Pancreas (tissue), 10 donors: Measurements from ENCODE around the gene RFTN2. TPM values are rescaled to one million over a fixed set of nuclear protein-coding genes. Genes with fewer than 3 reads are reported as not detected.

Experiments used
- ATAC-seq, 4 donors: fragments of 200-7000 bp; cut with Tn5 transposase; one replicate each; pipeline versions ENCODE4 v1.8.0 to v1.9.1; 2020; ENCODE audit warnings: mild to moderate bottlenecking in 4 of 4, moderate library complexity in 4 of 4
- DNase-seq, 6 donors: peaks; one replicate each; pipeline ENCODE4 v3.0.0-alpha.2; 2020
- FAIRE-seq: peaks from 2 replicates; lab custom pipeline; 2012; peaks lifted over from hg19 to GRCh38; lab: Jason Lieb, UNC
- H3K27ac ChIP-seq, 4 donors: fragments of 200-600 bp; sonication (generic); 1 replicate in 3 of 4; 2 replicates in 1 of 4; pipeline versions ENCODE4 v1.5.0 to v1.8.0; 2020
- H3K27me3 ChIP-seq, 4 donors: fragments of 200-600 bp; one replicate each; pipeline ENCODE4 v1.8.0; 2021
- H3K36me3 ChIP-seq, 3 donors: fragments of 200-600 bp; sonication (generic) in 1 of 3; one replicate each; pipeline versions ENCODE4 v1.5.0 to v1.8.0; 2020 to 2021
- H3K4me1 ChIP-seq, 3 donors: fragments of 200-600 bp; one replicate each; pipeline ENCODE4 v1.8.0; 2021
- H3K4me3 ChIP-seq, 4 donors: fragments of 200-600 bp; sonication (generic) in 2 of 4; one replicate each; pipeline versions ENCODE4 v1.5.0 to v1.8.0; 2020 to 2021
- H3K9me3 ChIP-seq, 4 donors: fragments of 200-600 bp; one replicate each; pipeline ENCODE4 v1.8.0; 2021
- WGBS, 2 donors: extraction: QIAGEN DNeasy Blood & Tissue Kit; methylation state at CpG; one replicate each; pipeline ENCODE4 v1.1.7; 2013; 5-methylcytosine and 5-hydroxymethylcytosine counted together
- intact Hi-C, 3 donors: fragments of 100-400 bp; cut with DNase I; formaldehyde crosslinking; loops; one replicate each; pipeline versions ENCODE4 v1.11.1 to v1.14.2; 2022
- polyA plus RNA-seq, 2 donors: library from polyadenylated mRNA; stranded (reverse); fragments of 200-250 nt; gene quantifications; one replicate each; pipeline ENCODE4 v1.2.3, GENCODE V29; 2013
- total RNA-seq, 6 donors: library from RNA; stranded (reverse); fragmentation: NEBNext Ultra II Directional in 4 of 6; extraction: Animal tissue kit (Norgen Biotek cat#: 25700) in 4 of 6; gene quantifications; one replicate each; pipeline versions ENCODE4 v1.2.1 to v1.2.4, GENCODE V29; 2021 to 2023
- TF ChIP-seq, protein P1 (sequence below), 4 donors: fragments of 200-600 bp; sonication (generic) in 3 of 4; IDR thresholded peaks; one replicate each; pipeline versions ENCODE4 v1.5.0 to v1.8.0; 2021; ENCODE audit warnings: antibody characterized with exemption in 4 of 4
- donor health status: healthy with polysubstance abuse.
- donor health status: DM: no; HTN: no; CAD: no; lungs with moderate emphysema.
- donor health status: DM: no; HTN: no; CAD: no.
- donor health status: control.
- donor health status: control.
- donor health status: Bipolar disorder and iron deficiency.
- donor health status: DM: yes; HTN: yes; CAD: no.
- donor health status: DM: no; HTN: no; CAD: no.
- donor health status: DM: no; HTN: no; CAD: no.
- donor health status: DM: yes; HTN: yes; CAD: no.

The RFTN2 gene
- total and polyA plus RNA-seq, 8 donors: 0.77 to 7.6 (median 1.6) TPM

DNA sequence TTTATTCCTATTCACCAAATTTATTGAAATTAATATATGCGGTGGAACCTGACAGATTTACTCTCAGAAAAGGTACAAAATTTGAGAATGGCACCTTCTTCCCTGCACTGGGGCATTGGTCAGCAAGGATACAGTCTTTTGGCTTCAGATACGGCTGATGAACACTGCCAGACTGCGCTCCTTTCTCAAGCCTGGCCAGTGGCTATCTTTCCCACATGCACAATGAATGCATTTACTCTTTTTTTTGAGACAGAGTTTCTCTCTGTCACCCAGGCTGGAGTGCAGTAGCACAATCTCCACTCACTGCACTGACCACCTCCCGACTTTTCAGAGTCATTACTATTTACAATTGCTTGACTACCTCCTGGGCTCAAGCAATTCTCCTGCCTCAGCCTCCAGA is 97.9 kb downstream of the RFTN2 start:
- H3K27me3 ChIP-seq: no peaks in the 10 kb centered on the region
- no peaks in the 10 kb centered on the region for H3K36me3 ChIP-seq
- H3K4me1 ChIP-seq: no peaks in the 10 kb centered on the region
- 86 to 89% methylated on average over 4 of the region's 4 CpGs for WGBS, 2 donors
- no peak overlapping the region for H3K27ac ChIP-seq
- ATAC-seq: no peak
- H3K4me3 ChIP-seq: no peak overlapping the region
- intact Hi-C loops: no loop called here
- H3K9me3 ChIP-seq: no peaks in the 10 kb centered on the region
- FAIRE-seq: no peak
- no peak for DNase-seq
- TF ChIP-seq, protein P1, sequence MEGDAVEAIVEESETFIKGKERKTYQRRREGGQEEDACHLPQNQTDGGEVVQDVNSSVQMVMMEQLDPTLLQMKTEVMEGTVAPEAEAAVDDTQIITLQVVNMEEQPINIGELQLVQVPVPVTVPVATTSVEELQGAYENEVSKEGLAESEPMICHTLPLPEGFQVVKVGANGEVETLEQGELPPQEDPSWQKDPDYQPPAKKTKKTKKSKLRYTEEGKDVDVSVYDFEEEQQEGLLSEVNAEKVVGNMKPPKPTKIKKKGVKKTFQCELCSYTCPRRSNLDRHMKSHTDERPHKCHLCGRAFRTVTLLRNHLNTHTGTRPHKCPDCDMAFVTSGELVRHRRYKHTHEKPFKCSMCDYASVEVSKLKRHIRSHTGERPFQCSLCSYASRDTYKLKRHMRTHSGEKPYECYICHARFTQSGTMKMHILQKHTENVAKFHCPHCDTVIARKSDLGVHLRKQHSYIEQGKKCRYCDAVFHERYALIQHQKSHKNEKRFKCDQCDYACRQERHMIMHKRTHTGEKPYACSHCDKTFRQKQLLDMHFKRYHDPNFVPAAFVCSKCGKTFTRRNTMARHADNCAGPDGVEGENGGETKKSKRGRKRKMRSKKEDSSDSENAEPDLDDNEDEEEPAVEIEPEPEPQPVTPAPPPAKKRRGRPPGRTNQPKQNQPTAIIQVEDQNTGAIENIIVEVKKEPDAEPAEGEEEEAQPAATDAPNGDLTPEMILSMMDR (IDR thresholded peaks at IDR 0.05): no peak

DNA sequence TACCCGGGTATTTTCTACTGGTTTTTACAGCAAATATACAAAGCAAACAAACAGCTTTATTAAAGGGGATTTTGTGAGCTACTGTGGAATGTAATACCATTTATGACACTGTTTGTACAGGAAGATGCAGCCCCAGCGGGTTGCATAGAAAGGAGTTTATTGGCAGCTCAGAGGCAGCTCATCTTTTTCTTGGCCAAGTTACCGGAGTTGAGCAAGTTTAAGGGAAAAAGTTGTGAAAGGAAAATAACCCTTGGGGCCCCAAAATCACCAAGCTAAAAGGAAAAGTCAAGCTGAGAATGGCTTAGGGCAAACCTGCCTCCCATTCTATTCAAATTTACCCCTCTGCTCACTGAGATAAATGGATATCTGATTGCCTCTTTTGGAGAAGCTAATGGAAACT is 98.8 kb downstream of the RFTN2 start:
- Histone ChIP-seq H3K4me1 (no peaks in the 10 kb centered on the region), H3K4me3 (no peak overlapping the region), H3K27me3 (no peaks in the 10 kb centered on the region), H3K36me3 (no peaks in the 10 kb centered on the region), H3K9me3 (no peaks in the 10 kb centered on the region), H3K27ac (no peak overlapping the region)
- 21 to 29% methylated on average over 3 of the region's 3 CpGs for WGBS, 2 donors
- intact Hi-C loops: no loop called here
- FAIRE-seq (no peak), DNase-seq (no peak), ATAC-seq (peak in 1 of 4 donors; percentile 62)
- TF ChIP-seq, protein P1 (IDR thresholded peaks at IDR 0.05): no peak

DNA sequence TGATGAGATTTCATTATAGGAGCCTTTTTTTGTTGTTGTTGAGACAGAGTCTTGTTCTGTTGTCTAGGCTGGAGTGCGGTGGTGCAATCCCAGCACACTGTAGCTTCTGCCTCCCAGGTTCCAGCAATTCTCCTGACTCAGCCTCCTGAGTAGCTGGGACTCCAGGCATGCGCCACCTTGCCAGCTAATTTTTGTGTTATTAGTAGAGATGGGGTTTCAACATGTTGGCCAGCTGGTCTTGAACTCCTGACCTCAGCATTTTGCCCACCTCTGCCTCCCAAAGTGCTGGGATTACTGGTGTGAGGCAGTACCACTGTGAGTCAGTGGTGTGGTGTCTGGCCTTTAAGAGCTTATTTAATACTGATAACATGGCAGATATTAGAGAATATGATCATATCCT is 99.4 kb downstream of the RFTN2 start:
- 94 to 98% methylated on average over 2 of the region's 2 CpGs for WGBS, 2 donors
- H3K27ac ChIP-seq: no peak overlapping the region
- peak in 1 of 4 donors; percentile 58 for ATAC-seq
- H3K27me3 ChIP-seq: no peaks in the 10 kb centered on the region
- H3K4me1 ChIP-seq: no peaks in the 10 kb centered on the region
- no peak for FAIRE-seq
- H3K36me3 ChIP-seq: no peaks in the 10 kb centered on the region
- DNase-seq: no peak
- H3K4me3 ChIP-seq: no peak overlapping the region
- TF ChIP-seq, protein P1 (IDR thresholded peaks at IDR 0.05): no peak
- intact Hi-C loops: no loop called here
- no peaks in the 10 kb centered on the region for H3K9me3 ChIP-seq

DNA sequence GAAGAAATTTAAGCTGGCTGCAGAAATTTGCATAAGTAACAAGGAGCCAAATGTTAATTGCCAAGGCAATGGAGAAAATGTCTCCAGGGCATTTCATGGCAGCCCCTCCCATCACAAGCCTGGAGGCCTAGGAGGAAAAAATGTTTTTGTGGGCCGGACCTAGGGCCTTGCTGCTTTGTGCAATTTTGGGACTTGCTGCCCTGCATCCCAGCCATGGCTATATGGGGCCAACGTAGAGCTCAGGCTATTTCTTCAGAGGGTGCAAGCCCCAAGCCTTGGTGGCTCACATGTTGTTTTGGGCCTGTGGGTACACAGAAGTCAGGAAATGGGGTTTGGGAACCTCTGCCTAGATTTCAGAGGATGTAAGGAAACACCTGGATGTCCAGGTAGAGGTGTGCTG is 101.8 kb downstream of the RFTN2 start:
- Histone ChIP-seq H3K27ac (no peak overlapping the region), H3K9me3 (no peaks in the 10 kb centered on the region), H3K36me3 (no peaks in the 10 kb centered on the region), H3K4me1 (no peaks in the 10 kb centered on the region), H3K27me3 (no peaks in the 10 kb centered on the region), H3K4me3 (no peak overlapping the region)
- no peak for ATAC-seq
- no peak for FAIRE-seq
- 98 to 100% methylated on average over 2 of the region's 2 CpGs for WGBS, 2 donors
- intact Hi-C loops: no loop called here
- TF ChIP-seq, protein P1 (IDR thresholded peaks at IDR 0.05): no peak
- no peak for DNase-seq

DNA sequence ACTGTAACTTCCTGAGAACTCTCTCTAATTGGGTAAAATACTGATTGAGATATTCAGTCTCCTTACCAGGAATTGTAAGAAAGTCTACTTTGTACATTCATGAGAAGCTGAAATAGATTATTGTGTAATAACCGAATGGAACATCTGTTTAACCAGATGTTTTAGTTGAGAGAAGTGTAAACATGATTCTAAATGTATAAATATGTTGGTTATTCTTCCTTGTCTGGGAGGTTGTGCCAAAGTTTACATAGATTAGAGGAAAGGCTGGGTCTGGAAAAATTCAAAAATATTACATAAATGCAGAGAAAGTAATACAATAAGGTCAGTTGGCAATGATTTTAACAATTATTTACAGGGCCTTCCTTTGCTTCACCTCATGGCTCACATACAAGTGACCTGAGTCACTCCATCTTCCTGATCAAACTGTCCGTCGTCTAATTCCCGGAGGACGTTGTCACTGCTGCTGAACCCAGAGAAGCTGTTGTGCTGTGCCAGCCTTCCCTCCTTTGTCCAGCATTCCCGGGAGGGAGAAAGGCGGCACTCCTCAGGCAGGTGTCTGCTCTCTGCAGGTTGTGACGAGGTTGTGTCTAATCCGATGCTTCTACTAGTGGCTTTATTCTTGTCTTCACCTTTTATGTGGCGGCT is 103.6 kb downstream of the RFTN2 start:
- ATAC-seq (no peak), DNase-seq (no peak), FAIRE-seq (no peak)
- Histone ChIP-seq H3K27ac (no peak overlapping the region), H3K4me3 (no peak overlapping the region), H3K9me3 (no peaks in the 10 kb centered on the region), H3K36me3 (no peaks in the 10 kb centered on the region), H3K4me1 (no peaks in the 10 kb centered on the region), H3K27me3 (no peaks in the 10 kb centered on the region)
- intact Hi-C loops: no loop called here
- TF ChIP-seq, protein P1 (IDR thresholded peaks at IDR 0.05): no peak
- WGBS, 2 donors: 75 to 79% methylated on average over 10 of the region's 10 CpGs
